Astrocyte (in vitro differentiated cells and primary cell): Measurements from ENCODE around the gene SETD4.

Source experiments
- CTCF ChIP-seq: IDR thresholded peaks from 2 replicates; pipeline ENCODE4 v1.5.1; 2011; ENCODE audit warnings: low read depth, mild to moderate bottlenecking, inconsistent platforms, low read length, moderate library complexity; ENCODE audit not compliant: insufficient read depth
- EZH2 ChIP-seq: IDR thresholded peaks from 2 replicates; pipeline ENCODE4 v1.6.1; 2012; ENCODE audit warnings: mild to moderate bottlenecking, low read length, inconsistent platforms; ENCODE audit not compliant: insufficient read depth

DNA sequence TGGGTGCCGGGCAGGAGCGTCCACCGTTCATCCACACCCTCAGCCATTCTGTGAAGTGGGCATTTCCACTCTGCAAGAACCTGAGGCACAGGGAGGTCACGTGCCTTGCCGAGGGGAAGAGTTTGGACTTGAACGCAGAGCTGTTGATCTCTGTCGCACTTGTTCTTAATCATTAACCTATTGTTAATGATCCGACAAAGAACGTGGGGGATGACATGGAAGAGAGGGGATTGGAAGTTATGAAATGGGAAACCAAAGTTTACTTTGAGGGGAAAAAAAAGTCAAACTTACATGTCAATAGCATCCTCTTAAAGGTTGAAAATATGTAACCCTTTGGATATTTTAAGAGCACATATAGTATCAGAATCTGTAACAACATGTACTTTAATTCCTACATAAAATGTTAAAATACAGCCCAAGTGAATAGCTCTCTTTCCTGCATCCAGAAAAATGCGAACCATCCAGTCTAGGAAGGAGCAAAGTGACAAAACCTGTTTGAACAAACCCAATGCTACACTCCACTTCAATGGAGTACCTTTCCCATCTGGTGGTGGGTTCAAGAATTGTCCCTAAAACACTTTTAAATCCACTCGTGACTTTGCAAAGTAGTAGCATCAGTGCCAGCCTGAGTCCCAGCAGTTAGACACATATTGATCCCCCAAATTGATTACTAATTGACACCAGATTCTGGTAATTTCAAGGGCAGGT is 75.5 kb downstream of the SETD4 start:
- TF ChIP-seq CTCF (no peak), EZH2 (no peak)
